HL-60 (cell line): ENCODE measurements around the gene NRP2.

Source experiments
- DNase-seq, 2 experiments: peaks; one replicate each; pipeline ENCODE4 v3.0.0-alpha.2; 2010 to 2020; ENCODE audit warnings: low read depth in 1 of 2, low spot score in 1 of 2
- H3K27ac ChIP-seq: fragments of 250-450 bp; sonication (Bioruptor Pico); replicated peaks from 2 replicates; pipeline ENCODE4 v1.5.1; 2020; ENCODE audit warnings: mild to moderate bottlenecking, moderate library complexity
- H3K27me3 ChIP-seq: fragments of 250-450 bp; sonication (Bioruptor Pico); 2 replicates; pipeline ENCODE4 v1.5.1; 2021; ENCODE audit warnings: mild to moderate bottlenecking, moderate library complexity; ENCODE audit not compliant: insufficient read depth, poor library complexity, severe bottlenecking
- H3K4me3 ChIP-seq: replicated peaks from 2 replicates; pipeline ENCODE4 v1.5.1; 2011; ENCODE audit warnings: mild to moderate bottlenecking, control low read depth, low read length; ENCODE audit not compliant: insufficient read depth
- GABPA ChIP-seq: IDR thresholded peaks from 2 replicates; pipeline ENCODE4 v1.6.1; 2012; ENCODE audit warnings: low read depth
- POLR2AphosphoS5 ChIP-seq: IDR thresholded peaks from 2 replicates; pipeline ENCODE4 v1.6.1; 2012; ENCODE audit warnings: low read depth
- SPI1 ChIP-seq: IDR thresholded peaks from 2 replicates; pipeline ENCODE4 v1.6.1; 2012; ENCODE audit warnings: low read depth, mild to moderate bottlenecking, borderline replicate concordance
- TF ChIP-seq, protein P1 (sequence below): IDR thresholded peaks from 2 replicates; pipeline ENCODE4 v1.6.1; 2012; ENCODE audit warnings: low read depth; ENCODE audit not compliant: insufficient replicate concordance
- TF ChIP-seq, protein P2 (sequence below): IDR thresholded peaks from one replicate; pipeline ENCODE4 v1.5.1; 2011; ENCODE audit warnings: low read length, control low read depth, inconsistent platforms; ENCODE audit not compliant: insufficient read depth

NRP2 gene

DNA sequence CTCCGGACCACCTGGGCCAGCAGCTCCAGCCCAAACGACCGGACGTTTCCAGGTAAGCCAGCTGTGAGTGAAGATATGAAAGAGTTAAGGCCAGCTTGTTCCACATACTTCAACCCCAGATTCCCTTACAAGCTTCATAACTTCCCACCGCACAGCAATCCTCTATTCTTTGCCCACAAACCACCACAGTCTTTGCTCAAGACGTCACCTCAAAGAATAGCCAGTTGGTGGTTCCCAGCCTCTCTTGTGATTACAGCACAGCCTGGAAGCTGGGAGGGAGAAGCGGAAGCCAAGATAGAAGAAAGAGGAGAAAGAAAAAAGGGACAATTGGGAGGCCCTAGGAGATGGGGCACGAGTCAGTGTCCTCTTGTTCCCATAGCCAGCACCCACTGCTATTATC is 70.6 kb downstream of the NRP2 start:
- H3K27ac ChIP-seq: no peak overlapping the region
- peaks cover 28% of the 10 kb centered on the region for H3K27me3 ChIP-seq
- no peak overlapping the region for H3K4me3 ChIP-seq
- TF ChIP-seq, protein P1, sequence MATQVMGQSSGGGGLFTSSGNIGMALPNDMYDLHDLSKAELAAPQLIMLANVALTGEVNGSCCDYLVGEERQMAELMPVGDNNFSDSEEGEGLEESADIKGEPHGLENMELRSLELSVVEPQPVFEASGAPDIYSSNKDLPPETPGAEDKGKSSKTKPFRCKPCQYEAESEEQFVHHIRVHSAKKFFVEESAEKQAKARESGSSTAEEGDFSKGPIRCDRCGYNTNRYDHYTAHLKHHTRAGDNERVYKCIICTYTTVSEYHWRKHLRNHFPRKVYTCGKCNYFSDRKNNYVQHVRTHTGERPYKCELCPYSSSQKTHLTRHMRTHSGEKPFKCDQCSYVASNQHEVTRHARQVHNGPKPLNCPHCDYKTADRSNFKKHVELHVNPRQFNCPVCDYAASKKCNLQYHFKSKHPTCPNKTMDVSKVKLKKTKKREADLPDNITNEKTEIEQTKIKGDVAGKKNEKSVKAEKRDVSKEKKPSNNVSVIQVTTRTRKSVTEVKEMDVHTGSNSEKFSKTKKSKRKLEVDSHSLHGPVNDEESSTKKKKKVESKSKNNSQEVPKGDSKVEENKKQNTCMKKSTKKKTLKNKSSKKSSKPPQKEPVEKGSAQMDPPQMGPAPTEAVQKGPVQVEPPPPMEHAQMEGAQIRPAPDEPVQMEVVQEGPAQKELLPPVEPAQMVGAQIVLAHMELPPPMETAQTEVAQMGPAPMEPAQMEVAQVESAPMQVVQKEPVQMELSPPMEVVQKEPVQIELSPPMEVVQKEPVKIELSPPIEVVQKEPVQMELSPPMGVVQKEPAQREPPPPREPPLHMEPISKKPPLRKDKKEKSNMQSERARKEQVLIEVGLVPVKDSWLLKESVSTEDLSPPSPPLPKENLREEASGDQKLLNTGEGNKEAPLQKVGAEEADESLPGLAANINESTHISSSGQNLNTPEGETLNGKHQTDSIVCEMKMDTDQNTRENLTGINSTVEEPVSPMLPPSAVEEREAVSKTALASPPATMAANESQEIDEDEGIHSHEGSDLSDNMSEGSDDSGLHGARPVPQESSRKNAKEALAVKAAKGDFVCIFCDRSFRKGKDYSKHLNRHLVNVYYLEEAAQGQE: no peak
- TF ChIP-seq POLR2AphosphoS5: no peak
- TF ChIP-seq, protein P2, sequence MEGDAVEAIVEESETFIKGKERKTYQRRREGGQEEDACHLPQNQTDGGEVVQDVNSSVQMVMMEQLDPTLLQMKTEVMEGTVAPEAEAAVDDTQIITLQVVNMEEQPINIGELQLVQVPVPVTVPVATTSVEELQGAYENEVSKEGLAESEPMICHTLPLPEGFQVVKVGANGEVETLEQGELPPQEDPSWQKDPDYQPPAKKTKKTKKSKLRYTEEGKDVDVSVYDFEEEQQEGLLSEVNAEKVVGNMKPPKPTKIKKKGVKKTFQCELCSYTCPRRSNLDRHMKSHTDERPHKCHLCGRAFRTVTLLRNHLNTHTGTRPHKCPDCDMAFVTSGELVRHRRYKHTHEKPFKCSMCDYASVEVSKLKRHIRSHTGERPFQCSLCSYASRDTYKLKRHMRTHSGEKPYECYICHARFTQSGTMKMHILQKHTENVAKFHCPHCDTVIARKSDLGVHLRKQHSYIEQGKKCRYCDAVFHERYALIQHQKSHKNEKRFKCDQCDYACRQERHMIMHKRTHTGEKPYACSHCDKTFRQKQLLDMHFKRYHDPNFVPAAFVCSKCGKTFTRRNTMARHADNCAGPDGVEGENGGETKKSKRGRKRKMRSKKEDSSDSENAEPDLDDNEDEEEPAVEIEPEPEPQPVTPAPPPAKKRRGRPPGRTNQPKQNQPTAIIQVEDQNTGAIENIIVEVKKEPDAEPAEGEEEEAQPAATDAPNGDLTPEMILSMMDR: no peak
- TF ChIP-seq SPI1: no peak
- no peak for TF ChIP-seq GABPA
- no peak for DNase-seq

DNA sequence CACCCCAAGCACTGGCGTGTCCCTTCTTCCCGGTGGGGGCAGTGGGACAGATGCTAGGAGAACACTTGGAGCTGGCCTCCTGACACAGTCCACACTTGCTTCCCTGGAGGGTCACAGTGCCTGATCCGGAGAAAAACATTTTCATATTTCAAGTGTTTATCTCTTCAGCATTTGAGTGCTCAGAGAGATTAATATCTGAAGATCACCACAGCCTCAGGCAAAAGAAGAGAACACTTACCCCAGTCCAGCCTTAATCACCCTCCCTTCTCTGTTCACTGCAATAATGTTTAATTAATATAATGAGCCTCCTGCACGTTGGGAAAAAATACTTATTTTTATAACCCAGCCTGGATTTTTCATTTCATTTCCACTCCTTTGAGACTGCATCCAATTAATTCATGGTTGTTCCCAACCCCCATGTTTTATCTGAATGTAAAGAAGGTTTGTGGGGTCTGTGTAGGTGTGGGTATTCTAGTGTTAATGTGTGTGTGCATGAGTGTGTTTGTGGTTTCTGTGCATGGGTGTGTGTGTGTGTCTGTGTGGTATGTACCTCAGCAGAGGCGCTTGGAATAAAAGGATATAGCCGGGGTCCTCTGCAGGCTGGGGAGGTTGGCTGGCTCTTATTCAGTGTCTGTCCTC is 72.1 kb downstream of the NRP2 start:
- H3K4me3 ChIP-seq: no peak overlapping the region
- no peak for DNase-seq
- no peak overlapping the region for H3K27ac ChIP-seq
- TF ChIP-seq GABPA (no peak), POLR2AphosphoS5 (no peak), SPI1 (no peak)
- TF ChIP-seq, protein P2: no peak
- TF ChIP-seq, protein P1: no peak
- peaks cover 26% of the 10 kb centered on the region for H3K27me3 ChIP-seq

DNA sequence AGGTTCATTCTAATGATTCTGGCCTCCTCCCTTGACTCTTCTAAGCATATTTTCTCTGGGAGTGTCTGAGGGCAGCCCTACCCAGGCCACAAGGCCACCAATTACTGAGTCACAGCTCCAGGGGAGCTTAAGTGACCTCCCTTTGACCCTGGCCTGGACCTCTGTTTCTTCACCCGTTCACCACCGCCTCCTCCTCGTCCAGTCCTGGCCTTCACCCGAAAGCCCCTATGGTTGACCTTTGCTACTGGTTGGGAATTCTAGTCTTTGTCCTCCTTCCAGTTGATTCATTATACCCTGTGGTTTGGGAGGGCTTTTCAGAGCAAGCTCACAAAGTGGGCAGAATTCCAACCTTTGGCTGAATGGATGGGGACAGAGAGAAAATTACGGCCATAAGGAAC is 72.6 kb downstream of the NRP2 start:
- peaks cover 26% of the 10 kb centered on the region for H3K27me3 ChIP-seq
- TF ChIP-seq, protein P2: no peak
- TF ChIP-seq GABPA (no peak), SPI1 (no peak), POLR2AphosphoS5 (no peak)
- TF ChIP-seq, protein P1: no peak
- no peak overlapping the region for H3K4me3 ChIP-seq
- no peak for DNase-seq
- H3K27ac ChIP-seq: no peak overlapping the region
